Neural cell (in vitro differentiated cells): ENCODE results near the gene CASP2. TPM values are rescaled to one million over a fixed set of nuclear protein-coding genes. Genes with fewer than 3 reads are reported as not detected.

Source experiments
- H2AFZ ChIP-seq: fragments of 200-600, 300-800 bp; sonication (generic), shearing (Covaris generic); 2 replicates; pipeline ENCODE4 v1.6.0; 2014; ENCODE audit warnings: low read depth, mild to moderate bottlenecking, antibody characterized with exemption, low read length, moderate library complexity
- H3F3A ChIP-seq: fragments of 200-600 bp; shearing (Covaris generic); 2 replicates; pipeline ENCODE4 v1.6.1; 2016; ENCODE audit warnings: mild to moderate bottlenecking, moderate library complexity, mixed read lengths, antibody characterized with exemption, low read length; ENCODE audit not compliant: insufficient read depth, poor library complexity, severe bottlenecking
- H3K27ac ChIP-seq: fragments of 200-600, 300-800 bp; sonication (generic), shearing (Covaris generic); 2 replicates; pipeline ENCODE4 v1.5.1; 2014; ENCODE audit warnings: mild to moderate bottlenecking, low read length, moderate library complexity
- H3K27me3 ChIP-seq: fragments of 300-800, 200-600 bp; sonication (generic), shearing (Covaris generic); 2 replicates; pipeline ENCODE4 v1.6.0; 2014; ENCODE audit warnings: mild to moderate bottlenecking, low read depth, low read length, moderate library complexity; ENCODE audit not compliant: insufficient read depth
- H3K36me3 ChIP-seq: fragments of 300-800, 200-600 bp; sonication (generic), shearing (Covaris generic); 2 replicates; pipeline ENCODE4 v1.5.1; 2014; ENCODE audit warnings: mild to moderate bottlenecking, antibody characterized with exemption, low read length, moderate library complexity; ENCODE audit not compliant: insufficient read depth
- H3K4me2 ChIP-seq: fragments of 300-800, 200-600 bp; sonication (generic), shearing (Covaris generic); 2 replicates; pipeline ENCODE4 v1.6.0; 2014; ENCODE audit warnings: mild to moderate bottlenecking, low read length
- H3K4me3 ChIP-seq: fragments of 300-800, 200-600 bp; sonication (generic), shearing (Covaris generic); 2 replicates; pipeline ENCODE4 v1.5.1; 2014; ENCODE audit warnings: mild to moderate bottlenecking, low read length, moderate library complexity
- H3K79me2 ChIP-seq: fragments of 200-600 bp; shearing (Covaris generic); replicated peaks from 2 replicates; pipeline ENCODE4 v1.6.0; 2014; ENCODE audit warnings: mild to moderate bottlenecking, low read length, moderate library complexity; ENCODE audit not compliant: insufficient read depth
- H3K9ac ChIP-seq: fragments of 300-800, 200-600 bp; sonication (generic), shearing (Covaris generic); 2 replicates; pipeline ENCODE4 v1.6.1; 2016; ENCODE audit warnings: mild to moderate bottlenecking, low read length, mixed read lengths
- H3K9me2 ChIP-seq: fragments of 200-600 bp; shearing (Covaris generic); 2 replicates; pipeline ENCODE4 v1.6.1; 2016; ENCODE audit warnings: mild to moderate bottlenecking, low read length, mixed read lengths; ENCODE audit not compliant: insufficient read depth
- H3K9me3 ChIP-seq: fragments of 200-600, 300-800 bp; sonication (generic), shearing (Covaris generic); 2 replicates; pipeline ENCODE4 v1.6.1; 2016; ENCODE audit warnings: mild to moderate bottlenecking, mixed run types, low read length, moderate library complexity, mixed read lengths
- H4K20me1 ChIP-seq: fragments of 200-600 bp; shearing (Covaris generic); 2 replicates; pipeline ENCODE4 v1.6.1; 2016; ENCODE audit warnings: mild to moderate bottlenecking, mixed run types; ENCODE audit not compliant: insufficient read depth
- CTCF ChIP-seq: fragments of 450-650 bp; IDR thresholded peaks from 2 replicates; pipeline ENCODE4 v1.5.1; 2014; ENCODE audit warnings: antibody characterized with exemption, mild to moderate bottlenecking, moderate library complexity; ENCODE audit not compliant: poor library complexity, severe bottlenecking
- EP300 ChIP-seq: fragments of 450-650 bp; conservative IDR thresholded peaks from 2 replicates; pipeline ENCODE4 v1.6.1; 2014; ENCODE audit warnings: antibody characterized with exemption, mild to moderate bottlenecking, moderate library complexity; ENCODE audit not compliant: poor library complexity, severe bottlenecking
- EZH2 ChIP-seq: fragments of 200-600, 300-800 bp; shearing (Covaris generic), sonication (generic); IDR thresholded peaks from 2 replicates; pipeline ENCODE4 v1.6.1; 2014; ENCODE audit warnings: antibody characterized with exemption, low read length, borderline replicate concordance, mild to moderate bottlenecking; ENCODE audit not compliant: insufficient read depth, poor library complexity, severe bottlenecking
- MXI1 ChIP-seq: fragments of 450-650 bp; conservative IDR thresholded peaks from 2 replicates; pipeline ENCODE4 v1.6.1; 2014; ENCODE audit warnings: antibody characterized with exemption, mild to moderate bottlenecking; ENCODE audit not compliant: poor library complexity, severe bottlenecking
- POLR2AphosphoS5 ChIP-seq: IDR thresholded peaks from 2 replicates; pipeline ENCODE4 v1.6.1; 2012
- RAD21 ChIP-seq: fragments of 450-650 bp; conservative IDR thresholded peaks from 2 replicates; pipeline ENCODE4 v1.6.1; 2014; ENCODE audit warnings: antibody characterized with exemption, mild to moderate bottlenecking, moderate library complexity
- REST ChIP-seq: IDR thresholded peaks from 2 replicates; pipeline ENCODE4 v1.6.1; 2012; ENCODE audit warnings: borderline replicate concordance
- SMC3 ChIP-seq: fragments of 450-650 bp; conservative IDR thresholded peaks from 2 replicates; pipeline ENCODE4 v1.6.1; 2014; ENCODE audit warnings: antibody characterized with exemption, mild to moderate bottlenecking, moderate library complexity; ENCODE audit not compliant: poor library complexity
- TAF1 ChIP-seq: IDR thresholded peaks from 2 replicates; pipeline ENCODE4 v1.6.1; 2012; ENCODE audit warnings: low read depth
- polyA plus RNA-seq: library from polyadenylated mRNA; depleted of rRNA; stranded (reverse); fragments of >200 nt; gene quantifications from 2 replicates; pipeline ENCODE4 v1.2.3, GENCODE V29; 2014

The CASP2 gene
- polyA plus RNA-seq, 1 donor from 2014 or later, result 9.0 TPM

- no peak within 1 kb of the TSS for H3K4me3 ChIP-seq
- H2AFZ ChIP-seq, result no peak within 1 kb of the TSS
- no peak within 1 kb of the TSS for H3K4me2 ChIP-seq
- H3K9ac ChIP-seq, result no peak within 1 kb of the TSS
- H3K9me2 ChIP-seq, result no peaks in the 10 kb centered on the region
- peaks cover 16% of the 10 kb centered on the region for H3K79me2 ChIP-seq
- H3K36me3 ChIP-seq, result no peaks in the 10 kb centered on the region
- H4K20me1 ChIP-seq, result no peaks in the 10 kb centered on the region
- no peaks in the 10 kb centered on the region for H3F3A ChIP-seq
- no peaks in the 10 kb centered on the region for H3K27me3 ChIP-seq
- no peak within 1 kb of the TSS for H3K27ac ChIP-seq
- H3K9me3 ChIP-seq, result no peaks in the 10 kb centered on the region
- TF ChIP-seq TAF1, result no peak
- no peak for TF ChIP-seq RAD21
- TF ChIP-seq EP300, result no peak
- no peak for TF ChIP-seq REST
- no peak for TF ChIP-seq MXI1
- TF ChIP-seq POLR2AphosphoS5, result no peak
- TF ChIP-seq EZH2, result no peak
- TF ChIP-seq SMC3, result no peak
- TF ChIP-seq CTCF, result no peak
These were observed 3.3 kb upstream of the CASP2 start, which contains the start of gene TMEM139 for GRCh38 chr7:143284591-143285469. Gene TMEM139 (plus strand): TSS chr7:143284958. CDS start chr7:143285958, 1,000 bp downstream.

GRCh38 chr7:143285470-143285778, 2.7 kb upstream of the CASP2 start:
- Histone ChIP-seq H3K27ac (no peak overlapping the region), H3K36me3 (no peaks in the 10 kb centered on the region), H3K27me3 (no peaks in the 10 kb centered on the region), H3K9me3 (no peaks in the 10 kb centered on the region), H3K9me2 (no peaks in the 10 kb centered on the region), H3K79me2 (peaks cover 22% of the 10 kb centered on the region), H2AFZ (no peak overlapping the region), H3K4me2 (no peak overlapping the region), H4K20me1 (no peaks in the 10 kb centered on the region), H3K4me3 (no peak overlapping the region), H3K9ac (no peak overlapping the region), H3F3A (no peaks in the 10 kb centered on the region)
- TF ChIP-seq MXI1, result no peak
- no peak for TF ChIP-seq REST
- no peak for TF ChIP-seq EZH2
- TF ChIP-seq EP300, result no peak
- TF ChIP-seq POLR2AphosphoS5, result no peak
- TF ChIP-seq TAF1, result no peak
- TF ChIP-seq SMC3, result no peak
- no peak for TF ChIP-seq CTCF
- TF ChIP-seq RAD21, result no peak
